ENCODE results near the gene MED14. TPM values are rescaled to one million over a fixed set of nuclear protein-coding genes. Genes with fewer than 3 reads are reported as not detected.
A peak's percentile ranks its signal among the peaks of the same experiment; 100 is the strongest.
"Not testable (repeated sequence)": the region's sequence is repeated elsewhere in the genome, so short reads cannot be mapped to it uniquely, and the experiment has no call there.

The MED14 gene
- total RNA-seq: 10 to 100 TPM; 16.7 to 19.1 TPM
- 13.2 TPM for polyA plus RNA-seq (ENCODE audit: insufficient read depth, low read depth, low replicate concordance)
- long read RNA-seq, donor 1, full-length matches to known transcripts: 1 of 1 reads
- long read RNA-seq, donor 1, partial matches to known transcripts: 0 of 1 reads
- long read RNA-seq, donor 1, other reads (novel, unspliced or antisense): 0 of 1 reads
- long read RNA-seq, donor 2: 0 reads

GRCh38 chrX:40735325-40736169 is at the start of gene MED14:
TSS of gene MED14 (minus strand) at chrX:40735542. CDS start at chrX:40735412, 130 bp downstream.
- DNase-seq: peak; percentile 90
- H3K9me3 ChIP-seq: no peaks in the 10 kb centered on the region
- H3K27me3 ChIP-seq: no peaks in the 10 kb centered on the region
- H3K4me3 ChIP-seq: peak within 1 kb of the TSS; percentile 63 to 78
- no peak for TF ChIP-seq POLR2A (IDR thresholded peaks at IDR 0.05)
- TF ChIP-seq CTCF (IDR thresholded peaks at IDR 0.05): peak in 2 of 3 experiments; percentile 13 to 33
- H3K27ac ChIP-seq: peak within 1 kb of the TSS; percentile 78 to 92
- intact Hi-C loops (cut with DNase I; ENCODE audit: low total_unique reads): no loop called here
- no peaks in the 10 kb centered on the region for H3K4me1 ChIP-seq
- whole genome bisulfite sequencing, 2 donors: 0% methylated on average over 8 to 56 of the region's 88 CpGs
- H3K36me3 ChIP-seq (ENCODE audit: low read depth, missing control alignments): no peaks in the 10 kb centered on the region

GRCh38 chrX:40784516-40785151 is 49.3 kb upstream of the MED14 start:
- H3K4me1 ChIP-seq: no peaks in the 10 kb centered on the region
- DNase-seq: no peak
- no peaks in the 10 kb centered on the region for H3K27me3 ChIP-seq
- no peaks in the 10 kb centered on the region for H3K9me3 ChIP-seq
- 87 to 96% methylated on average over 4 of the region's 4 CpGs for WGBS, 2 donors
- no peaks in the 10 kb centered on the region for H3K36me3 ChIP-seq (ENCODE audit: low read depth, missing control alignments)
- no peak for TF ChIP-seq POLR2A (IDR thresholded peaks at IDR 0.05)
- TF ChIP-seq CTCF (IDR thresholded peaks at IDR 0.05): no peak
- no peak overlapping the region for H3K4me3 ChIP-seq
- no peak overlapping the region for H3K27ac ChIP-seq
- intact Hi-C loops (cut with DNase I; ENCODE audit: low total_unique reads): no loop called here

- intact Hi-C loops (cut with DNase I; ENCODE audit: low total_unique reads); DNase-seq; H3K4me3 ChIP-seq; H3K27me3 ChIP-seq; H3K27ac ChIP-seq; H3K9me3 ChIP-seq; H3K36me3 ChIP-seq (ENCODE audit: low read depth, missing control alignments); H3K4me1 ChIP-seq: not testable (repeated sequence)
- WGBS, 2 donors: 81 to 94% methylated on average over 6 to 11 of the region's 11 CpGs
These were observed 47.4 kb upstream of the MED14 start for GRCh38 chrX:40782644-40783259.

GRCh38 chrX:40780951-40781350 is 45.6 kb upstream of the MED14 start:
- H3K36me3 ChIP-seq (ENCODE audit: low read depth, missing control alignments): no peaks in the 10 kb centered on the region
- intact Hi-C loops (cut with DNase I; ENCODE audit: low total_unique reads): no loop called here

More at GRCh38 chrX:40780951-40781350, 45.6 kb upstream of the MED14 start:
- Histone ChIP-seq H3K27ac (no peak overlapping the region), H3K9me3 (no peaks in the 10 kb centered on the region), H3K27me3 (no peaks in the 10 kb centered on the region), H3K4me3 (no peak overlapping the region), H3K4me1 (no peaks in the 10 kb centered on the region)
- no peak for DNase-seq
- WGBS, 2 donors: 75 to 81% methylated on average over 2 of the region's 2 CpGs
- TF ChIP-seq POLR2A (IDR thresholded peaks at IDR 0.05): no peak
- no peak for TF ChIP-seq CTCF (IDR thresholded peaks at IDR 0.05)

Measured in testis (tissue), 5 donors.